Effector memory CD4-positive, alpha-beta T cell (primary cell): ENCODE measurements around the gene CEMP1.
A peak's percentile ranks its signal among the peaks of the same experiment; 100 is the strongest.

Source experiments
- DNase-seq, 3 donors: peaks; one replicate each; pipeline ENCODE4 v3.0.0-alpha.2; 2020
- H3K27ac ChIP-seq: 2 replicates; pipeline ENCODE4 v1.7.0; 2013; ENCODE audit warnings: mild to moderate bottlenecking, low read length, moderate library complexity; ENCODE audit not compliant: insufficient read depth, poor library complexity, severe bottlenecking
- H3K27me3 ChIP-seq: replicated peaks from 2 replicates; pipeline ENCODE4 v1.7.0; 2013; ENCODE audit warnings: mild to moderate bottlenecking, low read length; ENCODE audit not compliant: insufficient read depth, control insufficient read depth, poor library complexity, severe bottlenecking
- H3K36me3 ChIP-seq: 2 replicates; pipeline ENCODE4 v1.7.0; 2013; ENCODE audit warnings: mild to moderate bottlenecking, low read length, moderate library complexity; ENCODE audit not compliant: control insufficient read depth, insufficient read depth
- H3K4me1 ChIP-seq: 2 replicates; pipeline ENCODE4 v1.7.0; 2013; ENCODE audit warnings: low read length, mild to moderate bottlenecking; ENCODE audit not compliant: control insufficient read depth, insufficient read depth, poor library complexity, severe bottlenecking
- H3K4me3 ChIP-seq: 2 replicates; pipeline ENCODE4 v1.7.0; 2013; ENCODE audit warnings: low read length, low read depth, mild to moderate bottlenecking; ENCODE audit not compliant: insufficient read depth, poor library complexity, severe bottlenecking
- H3K9me3 ChIP-seq: 2 replicates; pipeline ENCODE4 v1.7.0; 2013; ENCODE audit warnings: mild to moderate bottlenecking, low read length, moderate library complexity; ENCODE audit not compliant: control insufficient read depth

CEMP1 gene

GRCh38 chr16:2520784-2521531 is 10.2 kb downstream of the CEMP1 start:
- no peaks in the 10 kb centered on the region for H3K9me3 ChIP-seq
- peaks cover 43% of the 10 kb centered on the region for H3K4me1 ChIP-seq
- H3K27ac ChIP-seq, result peak overlapping the region; percentile 65
- H3K27me3 ChIP-seq, result no peaks in the 10 kb centered on the region
- DNase-seq, result peak; percentile 68 to 75 (median 72)
- H3K4me3 ChIP-seq, result peak overlapping the region; percentile 60
- peaks cover 28% of the 10 kb centered on the region for H3K36me3 ChIP-seq

DNA sequence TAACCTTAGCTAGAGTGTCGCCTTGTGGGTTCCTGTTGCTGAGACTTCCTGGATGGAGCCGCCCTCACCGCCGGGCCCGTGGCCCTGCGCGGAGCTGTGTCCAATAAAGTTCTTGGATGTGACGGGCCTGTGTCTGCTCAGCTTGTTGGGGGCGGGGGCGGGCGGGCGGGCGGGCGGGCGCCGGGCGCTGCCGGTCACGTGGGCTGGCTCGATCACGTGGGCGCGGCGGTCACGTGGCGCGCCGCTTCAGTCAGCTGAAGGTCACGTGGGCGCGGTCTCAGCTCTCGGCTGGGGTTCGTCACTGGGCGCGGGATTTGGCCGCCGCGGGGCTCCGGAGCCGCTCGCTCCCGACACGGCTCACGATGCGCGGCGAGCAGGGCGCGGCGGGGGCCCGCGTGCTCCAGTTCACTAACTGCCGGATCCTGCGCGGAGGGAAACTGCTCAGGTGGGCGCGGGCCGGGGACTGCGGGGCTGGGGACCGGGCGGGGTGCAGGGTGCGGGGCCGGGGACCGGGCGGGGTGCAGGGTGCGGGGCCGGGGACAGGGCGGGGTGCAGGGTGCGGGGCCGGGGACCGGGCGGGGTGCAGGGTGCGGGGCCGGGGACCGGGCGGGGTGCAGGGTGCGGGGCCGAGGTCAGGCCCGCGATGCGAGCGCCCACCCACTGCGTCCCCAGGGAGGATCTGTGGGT is 11.0 kb downstream of the CEMP1 start, which contains the start of gene AMDHD2:
TSS of gene AMDHD2 (plus strand) at position 275 of the 687 bp plus-strand sequence. CDS start at position 363, 88 bp downstream.
- Histone ChIP-seq H3K4me3 (peak within 1 kb of the TSS; percentile 60), H3K27ac (peak within 1 kb of the TSS; percentile 65), H3K9me3 (no peaks in the 10 kb centered on the region), H3K27me3 (no peaks in the 10 kb centered on the region), H3K36me3 (peaks cover 28% of the 10 kb centered on the region), H3K4me1 (peaks cover 50% of the 10 kb centered on the region)
- peak; percentile 81 to 88 (median 85) for DNase-seq

GRCh38 chr16:2519711-2520080 is 11.5 kb downstream of the CEMP1 start:
- H3K4me1 ChIP-seq, result peaks cover 55% of the 10 kb centered on the region
- H3K9me3 ChIP-seq, result no peaks in the 10 kb centered on the region
- H3K4me3 ChIP-seq, result no peak overlapping the region
- peak overlapping the region; percentile 55 for H3K27ac ChIP-seq
- DNase-seq, result no peak
- peaks cover 24% of the 10 kb centered on the region for H3K36me3 ChIP-seq
- H3K27me3 ChIP-seq, result no peaks in the 10 kb centered on the region

- H3K4me3 ChIP-seq, result no peak overlapping the region
- no peaks in the 10 kb centered on the region for H3K9me3 ChIP-seq
- no peaks in the 10 kb centered on the region for H3K27me3 ChIP-seq
- peaks cover 18% of the 10 kb centered on the region for H3K36me3 ChIP-seq
- DNase-seq, result no peak
- H3K4me1 ChIP-seq, result peaks cover 56% of the 10 kb centered on the region
- peak overlapping the region; percentile 55 for H3K27ac ChIP-seq
These were observed 12.1 kb downstream of the CEMP1 start for GRCh38 chr16:2518823-2519710.

GRCh38 chr16:2517954-2518605 is 13.1 kb downstream of the CEMP1 start:
- H3K36me3 ChIP-seq, result peaks cover 9% of the 10 kb centered on the region

GRCh38 chr16:2516391-2517240 is 14.6 kb downstream of the CEMP1 start:
- Histone ChIP-seq H3K27ac (peak overlapping the region; percentile 37), H3K36me3 (peaks cover 4% of the 10 kb centered on the region), H3K4me1 (peaks cover 61% of the 10 kb centered on the region), H3K27me3 (no peaks in the 10 kb centered on the region), H3K4me3 (peak overlapping the region; percentile 17), H3K9me3 (no peaks in the 10 kb centered on the region)
- no peak for DNase-seq

More at GRCh38 chr16:2517954-2518605, 13.1 kb downstream of the CEMP1 start:
- H3K4me1 ChIP-seq, result peaks cover 60% of the 10 kb centered on the region
- no peaks in the 10 kb centered on the region for H3K27me3 ChIP-seq
- no peaks in the 10 kb centered on the region for H3K9me3 ChIP-seq
- H3K27ac ChIP-seq, result no peak overlapping the region
- H3K4me3 ChIP-seq, result no peak overlapping the region
- DNase-seq, result no peak

- peaks cover 4% of the 10 kb centered on the region for H3K36me3 ChIP-seq
- H3K27me3 ChIP-seq, result no peaks in the 10 kb centered on the region
- peak overlapping the region; percentile 95 for H3K4me3 ChIP-seq
- DNase-seq, result no peak
- peak overlapping the region; percentile 98 for H3K27ac ChIP-seq
- H3K4me1 ChIP-seq, result peaks cover 53% of the 10 kb centered on the region
- no peaks in the 10 kb centered on the region for H3K9me3 ChIP-seq
These were observed 15.9 kb downstream of the CEMP1 start for GRCh38 chr16:2515180-2515851.

DNA sequence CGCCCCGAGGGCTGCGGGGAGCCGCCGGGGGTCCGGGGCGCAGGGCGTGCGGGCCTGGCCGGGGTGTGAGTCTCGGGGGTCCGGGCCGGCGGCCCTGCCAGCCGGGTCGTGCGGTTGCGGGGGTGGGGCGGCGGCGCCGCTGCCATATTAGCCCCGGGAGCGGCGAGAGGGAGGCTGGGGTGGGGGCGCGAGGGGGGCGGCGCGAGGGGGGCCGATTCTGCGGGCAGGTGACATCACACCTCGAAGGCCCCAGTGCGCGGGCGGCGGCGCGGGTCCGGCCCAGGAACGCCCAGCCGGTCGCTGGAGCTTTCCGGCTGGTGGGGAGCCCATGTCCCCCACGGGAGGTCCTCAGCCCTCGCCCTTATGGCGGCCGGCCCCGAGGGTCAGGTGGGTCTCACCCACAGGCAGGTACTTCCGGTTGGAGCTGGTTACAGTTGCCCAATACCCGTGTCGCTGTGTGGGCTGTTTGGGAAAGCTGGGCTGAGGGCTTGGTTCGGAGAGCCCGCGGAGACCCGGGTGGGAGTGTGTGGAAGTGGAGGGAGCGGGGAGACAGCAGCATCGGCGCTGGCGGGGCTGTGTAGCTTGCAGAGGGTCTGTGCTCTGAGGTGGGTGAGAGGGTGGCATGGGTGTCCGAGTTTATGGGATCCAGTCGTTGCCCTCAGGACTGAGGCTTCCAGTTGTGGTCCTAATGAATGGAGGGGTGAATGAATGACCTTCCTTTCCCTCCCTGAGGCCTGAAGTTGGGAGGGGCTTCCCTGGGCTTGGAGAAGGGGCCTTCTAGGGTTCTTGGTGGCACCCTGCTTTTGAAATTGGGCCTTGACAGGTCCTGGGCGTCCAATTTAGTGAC is 16.7 kb downstream of the CEMP1 start:
- Histone ChIP-seq H3K27ac (peak overlapping the region; percentile 98), H3K4me1 (peaks cover 49% of the 10 kb centered on the region)

More for the DNA sequence above, 16.7 kb downstream of the CEMP1 start:
- Histone ChIP-seq H3K27me3 (no peaks in the 10 kb centered on the region), H3K9me3 (no peaks in the 10 kb centered on the region), H3K36me3 (peaks cover 4% of the 10 kb centered on the region), H3K4me3 (peak overlapping the region; percentile 95)
- DNase-seq, result peak; percentile 34 to 38 (median 34)
